ENCODE measurements around the gene PLCH2. TPM values are rescaled to one million over a fixed set of nuclear protein-coding genes. Genes with fewer than 3 reads are reported as not detected.

PLCH2 gene
- total and polyA plus RNA-seq, 12 donors = 0.06 to 0.51 (median 0.10) TPM; not detected in 2

- intact Hi-C loops (cut with DNase I) = no loop called here
- WGBS, 2 donors = 83 to 89% methylated on average over 12 of the region's 12 CpGs
- Histone ChIP-seq H3K27me3 (peaks cover 0 to 38% (median 19%) of the 10 kb centered on the region in 7 donors), H3K4me3 (no peak overlapping the region), H3K36me3 (no peaks in the 10 kb centered on the region), H3K27ac (no peak overlapping the region), H3K4me1 (no peaks in the 10 kb centered on the region), H3K9me3 (no peaks in the 10 kb centered on the region)
- DNase-seq (no peak), ATAC-seq (no peak)
- TF ChIP-seq CTCF (IDR thresholded peaks at IDR 0.05) = no peak
Observed at GRCh38 chr1:2495026-2495425, 18.9 kb downstream of the PLCH2 start.

- H3K4me1 ChIP-seq = peaks cover 0 to 3% (median 0%) of the 10 kb centered on the region in 9 donors
- DNase-seq (no peak), ATAC-seq (no peak)
- H3K27me3 ChIP-seq = peaks cover 0 to 42% (median 24%) of the 10 kb centered on the region in 7 donors
- H3K9me3 ChIP-seq = no peaks in the 10 kb centered on the region
- intact Hi-C loops (cut with DNase I) = no loop called here
- no peak overlapping the region for H3K4me3 ChIP-seq
- 86 to 92% methylated on average over 12 of the region's 12 CpGs for WGBS, 2 donors
- H3K27ac ChIP-seq = no peak overlapping the region
- no peaks in the 10 kb centered on the region for H3K36me3 ChIP-seq
- no peak for TF ChIP-seq CTCF (IDR thresholded peaks at IDR 0.05)
Observed at GRCh38 chr1:2495546-2495945, 19.5 kb downstream of the PLCH2 start.

- intact Hi-C loops (cut with DNase I) = no loop called here
- Histone ChIP-seq H3K36me3 (no peaks in the 10 kb centered on the region), H3K27me3 (peaks cover 0 to 45% (median 27%) of the 10 kb centered on the region in 7 donors), H3K27ac (no peak overlapping the region), H3K4me1 (peaks cover 0 to 3% (median 0%) of the 10 kb centered on the region in 9 donors), H3K9me3 (no peaks in the 10 kb centered on the region), H3K4me3 (no peak overlapping the region)
- ATAC-seq (no peak), DNase-seq (no peak)
- TF ChIP-seq CTCF (IDR thresholded peaks at IDR 0.05) = no peak
- 85 to 87% methylated on average over 28 of the region's 28 CpGs for WGBS, 2 donors
Observed at GRCh38 chr1:2496087-2496622, 20.1 kb downstream of the PLCH2 start.

GRCh38 chr1:2496746-2497145 lies 20.7 kb downstream of the PLCH2 start:
- no peak overlapping the region for H3K27ac ChIP-seq
- no peak for TF ChIP-seq CTCF (IDR thresholded peaks at IDR 0.05)
- 89 to 92% methylated on average over 25 to 26 of the region's 26 CpGs for WGBS, 2 donors
- H3K4me3 ChIP-seq = no peak overlapping the region
- H3K27me3 ChIP-seq = peaks cover 0 to 47% (median 33%) of the 10 kb centered on the region in 7 donors
- H3K9me3 ChIP-seq = no peaks in the 10 kb centered on the region
- H3K4me1 ChIP-seq = peaks cover 0 to 3% (median 0%) of the 10 kb centered on the region in 9 donors
- no peaks in the 10 kb centered on the region for H3K36me3 ChIP-seq
- no peak for DNase-seq
- intact Hi-C loops (cut with DNase I) = no loop called here
- ATAC-seq = no peak
